ENCODE results near the gene CAP1. TPM values are rescaled to one million over a fixed set of nuclear protein-coding genes. Genes with fewer than 3 reads are reported as not detected.
A peak's percentile ranks its signal among the peaks of the same experiment; 100 is the strongest.
"Not testable (repeated sequence)": the region's sequence is repeated elsewhere in the genome, so short reads cannot be mapped to it uniquely, and the experiment has no call there.

Gene CAP1
- total and polyA plus RNA-seq, 2 of the 13 experiments (the other 11 are each of a cell fraction or from before 2014, with no cell fraction given): 174 to 195 TPM

DNA sequence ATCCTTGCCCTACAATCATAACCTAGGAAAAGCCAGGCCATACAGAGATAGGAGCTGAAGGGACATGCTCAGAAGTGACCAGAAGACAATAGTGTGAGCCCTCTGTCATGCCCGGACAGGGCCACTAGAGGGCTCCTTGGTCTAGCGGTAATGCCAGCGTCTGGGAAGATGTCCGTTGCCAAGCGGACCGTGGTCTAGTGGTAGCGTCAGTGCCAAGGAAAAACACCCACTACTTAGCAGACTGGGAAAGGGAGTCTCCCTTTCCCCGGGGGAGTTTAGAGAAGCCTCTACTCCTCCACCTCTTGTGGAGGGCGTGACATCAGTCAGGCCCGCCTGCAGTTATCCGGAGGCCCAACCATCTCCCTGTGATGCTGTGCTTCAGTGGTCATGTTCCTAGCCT lies 44.2 kb downstream of the CAP1 start:
- H3K4me1 ChIP-seq (ENCODE audit: insufficient read depth, low read length); BruUV-seq (replicated peaks); H4K20me1 ChIP-seq (ENCODE audit: insufficient read depth, low read length); H3K79me2 ChIP-seq (ENCODE audit: insufficient read depth, low read length); H3K4me3 ChIP-seq (replicated peaks in 1 of 3; ENCODE audit: insufficient read depth in 1 of 3, low read depth in 2 of 3, low read length in 3 of 3); H2AFZ ChIP-seq (ENCODE audit: low read length); H3K9ac ChIP-seq (ENCODE audit: insufficient read depth, low read depth, low read length); in situ Hi-C loops (cut with HindIII; ENCODE audit: extremely low pct_ligation_motif_present, low pct_unique_long_range_greater_than_20kb); H3K9me3 ChIP-seq (ENCODE audit: low read length); H3K27ac ChIP-seq (ENCODE audit: extremely low read length, insufficient read depth, low read length); ATAC-seq; FAIRE-seq; H3K27me3 ChIP-seq (ENCODE audit: control insufficient read depth in 1 of 2, insufficient read depth in 2 of 2, low read length in 2 of 2); POLR2A ChIA-PET: not testable (repeated sequence)
- WGBS (ENCODE audit: low lambda C conversion rate): 32% methylated on average over 5 of the region's 11 CpGs
- DNase-seq (ENCODE audit: low spot score): peak; percentile 30
- H3K36me3 ChIP-seq (replicated peaks in 1 of 2; ENCODE audit: control insufficient read depth in 1 of 2, insufficient read depth in 2 of 2, low read length in 2 of 2): peaks cover 14 to 56% of the 10 kb centered on the region in 2 experiments
- CTCF ChIA-PET (ENCODE audit: low intra/inter-chr PET ratio, low total read pairs): interaction anchor here (1.3 kb wide), 1 partner anchor 254 kb away, joined by 4 read pairs; no protein-coding TSS in a partner anchor
- intact Hi-C loops (cut with micrococcal nuclease; ENCODE audit: unreplicated experiment): loop anchor here (1.0 kb wide), 1 partner anchor 254 kb away; no protein-coding TSS in a partner anchor
- H3K4me2 ChIP-seq (ENCODE audit: low read depth, low read length): peak overlapping the region; percentile 24; the same call in 1 of the 2 replicates
- TF ChIP-seq, protein P1, sequence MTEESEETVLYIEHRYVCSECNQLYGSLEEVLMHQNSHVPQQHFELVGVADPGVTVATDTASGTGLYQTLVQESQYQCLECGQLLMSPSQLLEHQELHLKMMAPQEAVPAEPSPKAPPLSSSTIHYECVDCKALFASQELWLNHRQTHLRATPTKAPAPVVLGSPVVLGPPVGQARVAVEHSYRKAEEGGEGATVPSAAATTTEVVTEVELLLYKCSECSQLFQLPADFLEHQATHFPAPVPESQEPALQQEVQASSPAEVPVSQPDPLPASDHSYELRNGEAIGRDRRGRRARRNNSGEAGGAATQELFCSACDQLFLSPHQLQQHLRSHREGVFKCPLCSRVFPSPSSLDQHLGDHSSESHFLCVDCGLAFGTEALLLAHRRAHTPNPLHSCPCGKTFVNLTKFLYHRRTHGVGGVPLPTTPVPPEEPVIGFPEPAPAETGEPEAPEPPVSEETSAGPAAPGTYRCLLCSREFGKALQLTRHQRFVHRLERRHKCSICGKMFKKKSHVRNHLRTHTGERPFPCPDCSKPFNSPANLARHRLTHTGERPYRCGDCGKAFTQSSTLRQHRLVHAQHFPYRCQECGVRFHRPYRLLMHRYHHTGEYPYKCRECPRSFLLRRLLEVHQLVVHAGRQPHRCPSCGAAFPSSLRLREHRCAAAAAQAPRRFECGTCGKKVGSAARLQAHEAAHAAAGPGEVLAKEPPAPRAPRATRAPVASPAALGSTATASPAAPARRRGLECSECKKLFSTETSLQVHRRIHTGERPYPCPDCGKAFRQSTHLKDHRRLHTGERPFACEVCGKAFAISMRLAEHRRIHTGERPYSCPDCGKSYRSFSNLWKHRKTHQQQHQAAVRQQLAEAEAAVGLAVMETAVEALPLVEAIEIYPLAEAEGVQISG (CRISPR knock-in tag; IDR thresholded peaks at IDR 0.05): 0 out of 2 replicates have a peak, but pooled peaks have one; percentile 30
- TF ChIP-seq MIER3 (CRISPR knock-in tag; IDR thresholded peaks at IDR 0.05; ENCODE audit: borderline replicate concordance) (0 out of 2 replicates have a peak, but pooled peaks have one; percentile 11), ZBTB33 (CRISPR knock-in tag; IDR thresholded peaks at IDR 0.05) (peak; percentile 96), ERF (CRISPR knock-in tag; IDR thresholded peaks at IDR 0.05) (peak; percentile 59; the same call in 1 of the 2 replicates), SAP130 (CRISPR knock-in tag; IDR thresholded peaks at IDR 0.05; ENCODE audit: low read depth) (0 out of 2 replicates have a peak, but pooled peaks have one; percentile 26), GATAD2A (CRISPR knock-in tag; IDR thresholded peaks at IDR 0.05) (0 out of 2 replicates have a peak, but pooled peaks have one; percentile 26), ZNF652 (CRISPR knock-in tag; IDR thresholded peaks at IDR 0.05; ENCODE audit: borderline replicate concordance, low read depth) (peak; percentile 43; the same call in 1 of the 2 replicates), RXRB (CRISPR knock-in tag; IDR thresholded peaks at IDR 0.05; ENCODE audit: borderline replicate concordance) (0 out of 2 replicates have a peak, but pooled peaks have one; percentile 17), MYC (CRISPR knock-in tag; IDR thresholded peaks at IDR 0.05; ENCODE audit: borderline replicate concordance) (0 out of 2 replicates have a peak, but pooled peaks have one; percentile 19)
- TF ChIP-seq, protein P2, sequence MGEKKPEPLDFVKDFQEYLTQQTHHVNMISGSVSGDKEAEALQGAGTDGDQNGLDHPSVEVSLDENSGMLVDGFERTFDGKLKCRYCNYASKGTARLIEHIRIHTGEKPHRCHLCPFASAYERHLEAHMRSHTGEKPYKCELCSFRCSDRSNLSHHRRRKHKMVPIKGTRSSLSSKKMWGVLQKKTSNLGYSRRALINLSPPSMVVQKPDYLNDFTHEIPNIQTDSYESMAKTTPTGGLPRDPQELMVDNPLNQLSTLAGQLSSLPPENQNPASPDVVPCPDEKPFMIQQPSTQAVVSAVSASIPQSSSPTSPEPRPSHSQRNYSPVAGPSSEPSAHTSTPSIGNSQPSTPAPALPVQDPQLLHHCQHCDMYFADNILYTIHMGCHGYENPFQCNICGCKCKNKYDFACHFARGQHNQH (CRISPR knock-in tag; IDR thresholded peaks at IDR 0.05): peak; percentile 43; the same call in 1 of the 2 replicates
- TF ChIP-seq, protein P3, sequence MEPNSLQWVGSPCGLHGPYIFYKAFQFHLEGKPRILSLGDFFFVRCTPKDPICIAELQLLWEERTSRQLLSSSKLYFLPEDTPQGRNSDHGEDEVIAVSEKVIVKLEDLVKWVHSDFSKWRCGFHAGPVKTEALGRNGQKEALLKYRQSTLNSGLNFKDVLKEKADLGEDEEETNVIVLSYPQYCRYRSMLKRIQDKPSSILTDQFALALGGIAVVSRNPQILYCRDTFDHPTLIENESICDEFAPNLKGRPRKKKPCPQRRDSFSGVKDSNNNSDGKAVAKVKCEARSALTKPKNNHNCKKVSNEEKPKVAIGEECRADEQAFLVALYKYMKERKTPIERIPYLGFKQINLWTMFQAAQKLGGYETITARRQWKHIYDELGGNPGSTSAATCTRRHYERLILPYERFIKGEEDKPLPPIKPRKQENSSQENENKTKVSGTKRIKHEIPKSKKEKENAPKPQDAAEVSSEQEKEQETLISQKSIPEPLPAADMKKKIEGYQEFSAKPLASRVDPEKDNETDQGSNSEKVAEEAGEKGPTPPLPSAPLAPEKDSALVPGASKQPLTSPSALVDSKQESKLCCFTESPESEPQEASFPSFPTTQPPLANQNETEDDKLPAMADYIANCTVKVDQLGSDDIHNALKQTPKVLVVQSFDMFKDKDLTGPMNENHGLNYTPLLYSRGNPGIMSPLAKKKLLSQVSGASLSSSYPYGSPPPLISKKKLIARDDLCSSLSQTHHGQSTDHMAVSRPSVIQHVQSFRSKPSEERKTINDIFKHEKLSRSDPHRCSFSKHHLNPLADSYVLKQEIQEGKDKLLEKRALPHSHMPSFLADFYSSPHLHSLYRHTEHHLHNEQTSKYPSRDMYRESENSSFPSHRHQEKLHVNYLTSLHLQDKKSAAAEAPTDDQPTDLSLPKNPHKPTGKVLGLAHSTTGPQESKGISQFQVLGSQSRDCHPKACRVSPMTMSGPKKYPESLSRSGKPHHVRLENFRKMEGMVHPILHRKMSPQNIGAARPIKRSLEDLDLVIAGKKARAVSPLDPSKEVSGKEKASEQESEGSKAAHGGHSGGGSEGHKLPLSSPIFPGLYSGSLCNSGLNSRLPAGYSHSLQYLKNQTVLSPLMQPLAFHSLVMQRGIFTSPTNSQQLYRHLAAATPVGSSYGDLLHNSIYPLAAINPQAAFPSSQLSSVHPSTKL (CRISPR knock-in tag; IDR thresholded peaks at IDR 0.05): 0 out of 2 replicates have a peak, but pooled peaks have one; percentile 16
- TF ChIP-seq, protein P4, sequence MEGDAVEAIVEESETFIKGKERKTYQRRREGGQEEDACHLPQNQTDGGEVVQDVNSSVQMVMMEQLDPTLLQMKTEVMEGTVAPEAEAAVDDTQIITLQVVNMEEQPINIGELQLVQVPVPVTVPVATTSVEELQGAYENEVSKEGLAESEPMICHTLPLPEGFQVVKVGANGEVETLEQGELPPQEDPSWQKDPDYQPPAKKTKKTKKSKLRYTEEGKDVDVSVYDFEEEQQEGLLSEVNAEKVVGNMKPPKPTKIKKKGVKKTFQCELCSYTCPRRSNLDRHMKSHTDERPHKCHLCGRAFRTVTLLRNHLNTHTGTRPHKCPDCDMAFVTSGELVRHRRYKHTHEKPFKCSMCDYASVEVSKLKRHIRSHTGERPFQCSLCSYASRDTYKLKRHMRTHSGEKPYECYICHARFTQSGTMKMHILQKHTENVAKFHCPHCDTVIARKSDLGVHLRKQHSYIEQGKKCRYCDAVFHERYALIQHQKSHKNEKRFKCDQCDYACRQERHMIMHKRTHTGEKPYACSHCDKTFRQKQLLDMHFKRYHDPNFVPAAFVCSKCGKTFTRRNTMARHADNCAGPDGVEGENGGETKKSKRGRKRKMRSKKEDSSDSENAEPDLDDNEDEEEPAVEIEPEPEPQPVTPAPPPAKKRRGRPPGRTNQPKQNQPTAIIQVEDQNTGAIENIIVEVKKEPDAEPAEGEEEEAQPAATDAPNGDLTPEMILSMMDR (CRISPR knock-in tag; IDR thresholded peaks at IDR 0.05): peak; percentile 87
